NOMO-1 treated with dmso at 0.1 percent for 144 hours (cell line): ENCODE results near the gene KRTAP5-11.
"Not testable (repeated sequence)": the region's sequence is repeated elsewhere in the genome, so short reads cannot be mapped to it uniquely, and the experiment has no call there.

Experiments
- DNase-seq: peaks from one replicate; lab custom pipeline; 2025; ENCODE audit not compliant: unreplicated experiment; lab: John Stamatoyannopoulos, UW

The KRTAP5-11 gene

GRCh38 chr11:71581826-71582225 is 849 bp downstream of the KRTAP5-11 start:
- DNase-seq = no peak

DNA sequence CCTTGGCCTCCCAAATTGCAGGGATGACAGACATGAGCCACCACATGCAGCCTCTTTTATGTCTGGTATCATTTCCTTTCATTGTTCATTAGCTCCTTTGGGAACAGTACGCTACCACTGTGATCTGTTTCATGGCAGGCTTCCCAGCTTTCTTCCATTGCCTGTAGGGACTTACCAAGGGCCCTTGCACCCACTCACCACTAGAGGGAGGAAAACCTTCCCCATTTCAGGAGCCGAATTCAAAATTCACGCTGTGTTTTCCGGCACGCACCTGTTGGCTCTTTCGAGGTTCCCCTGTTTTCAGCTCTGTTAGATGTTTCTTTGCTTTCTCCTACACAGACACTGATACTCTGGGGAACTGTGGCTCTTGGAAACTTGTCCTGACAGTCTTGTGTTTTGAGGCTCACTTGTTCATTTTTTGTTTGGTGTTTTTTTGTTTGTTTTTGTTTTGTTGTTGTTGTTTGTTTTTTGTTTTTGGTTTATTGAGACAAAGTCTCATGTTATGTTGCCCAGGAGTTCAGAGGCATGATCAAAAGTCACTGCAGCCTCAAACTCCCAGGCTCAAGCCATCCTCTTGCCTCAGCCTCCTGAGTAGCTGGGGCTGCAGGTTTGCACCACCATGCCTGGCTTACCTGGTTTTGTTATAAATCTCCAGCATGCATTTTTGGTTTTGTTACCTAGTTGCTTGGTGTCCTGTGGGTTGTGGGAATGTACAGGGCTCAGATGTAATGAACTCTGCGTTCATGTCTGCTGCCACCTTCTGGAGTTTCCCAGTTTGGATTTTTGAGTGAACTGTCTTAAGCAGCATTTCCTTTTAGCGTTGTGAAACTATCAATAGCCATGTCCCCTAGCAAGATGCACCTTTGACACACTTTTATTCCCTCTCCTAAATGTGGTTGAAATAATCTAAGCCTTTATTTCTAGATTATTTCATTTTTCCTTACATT is 2.3 kb downstream of the KRTAP5-11 start:
- no peak for DNase-seq

GRCh38 chr11:71579513-71579912 is 3.2 kb downstream of the KRTAP5-11 start:
- not testable (repeated sequence) for DNase-seq

DNA sequence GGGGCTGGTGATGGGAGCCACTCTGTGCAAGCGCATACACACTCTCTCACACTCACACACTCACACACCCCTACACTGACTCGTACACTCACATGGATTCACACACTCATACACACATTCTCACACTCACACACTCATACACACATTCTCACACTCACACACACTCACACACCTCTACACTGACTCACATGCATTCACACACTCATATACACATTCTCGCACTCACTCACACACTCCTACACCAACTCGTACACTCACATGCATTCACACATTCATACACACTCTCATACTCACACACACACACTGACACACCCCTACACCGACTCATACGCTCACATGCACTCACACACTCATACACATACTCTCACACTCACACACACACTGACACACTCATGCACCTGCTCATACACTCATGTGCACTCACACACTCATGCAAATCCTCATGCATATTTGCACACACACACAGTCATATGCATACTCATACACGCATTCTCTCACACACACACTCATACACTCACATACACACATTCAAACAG is 5.1 kb downstream of the KRTAP5-11 start:
- DNase-seq = no peak

GRCh38 chr11:71576688-71577465 is 5.8 kb downstream of the KRTAP5-11 start:
- not testable (repeated sequence) for DNase-seq

- no peak for DNase-seq
These were observed 6.8 kb downstream of the KRTAP5-11 start for GRCh38 chr11:71575723-71576424.

DNA sequence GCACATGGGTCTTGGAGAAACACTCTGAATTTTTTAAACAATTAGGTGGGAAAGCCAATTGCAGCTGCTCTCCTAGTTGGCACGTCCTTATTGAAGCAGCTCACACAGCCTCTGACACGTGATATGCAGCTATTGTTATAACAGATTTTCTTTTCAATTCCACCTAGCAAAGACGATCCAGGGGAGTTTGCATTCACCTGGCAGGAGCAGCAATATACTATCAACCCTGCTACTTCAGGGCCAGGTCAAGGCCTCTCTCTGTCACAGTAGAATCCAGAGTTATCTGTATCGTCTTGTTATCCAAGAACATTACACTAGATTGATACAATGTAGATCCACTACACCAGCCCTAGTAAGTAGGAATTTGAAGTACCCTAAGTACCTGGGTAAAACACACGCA is 8.3 kb downstream of the KRTAP5-11 start:
- DNase-seq = no peak

DNA sequence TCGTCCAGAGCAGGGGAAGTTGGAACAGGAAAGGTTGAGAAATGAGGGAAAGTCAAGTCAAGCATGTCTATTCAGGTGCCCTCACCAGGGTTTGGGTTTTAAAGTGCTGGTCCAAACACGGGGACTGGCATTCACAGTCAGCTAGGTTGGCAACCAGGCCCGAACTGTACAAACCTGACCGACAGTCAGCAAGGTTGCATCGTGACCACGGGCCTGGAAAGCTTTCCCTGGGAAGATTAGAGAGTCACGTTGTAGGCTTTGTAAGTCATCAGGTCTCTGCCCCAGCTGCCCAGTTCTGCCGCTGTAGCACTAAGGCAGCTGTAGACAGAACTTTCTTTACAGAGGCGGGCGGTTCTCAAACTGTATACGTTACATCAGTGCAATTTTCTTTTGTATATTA is 9.9 kb downstream of the KRTAP5-11 start:
- DNase-seq = no peak

- not testable (repeated sequence) for DNase-seq
These were observed 11.4 kb downstream of the KRTAP5-11 start for GRCh38 chr11:71571101-71571850.

GRCh38 chr11:71568704-71569349 is 13.8 kb downstream of the KRTAP5-11 start:
- DNase-seq = no peak

GRCh38 chr11:71567633-71568032 is 15.0 kb downstream of the KRTAP5-11 start:
- not testable (repeated sequence) for DNase-seq

GRCh38 chr11:71566626-71567599 is 15.8 kb downstream of the KRTAP5-11 start:
- DNase-seq = not testable (repeated sequence)

GRCh38 chr11:71566081-71566620 is 16.5 kb downstream of the KRTAP5-11 start:
- no peak for DNase-seq

GRCh38 chr11:71565263-71565662 is 17.4 kb downstream of the KRTAP5-11 start, which contains the start of gene KRTAP5-10:
Gene KRTAP5-10 (plus strand): TSS chr11:71565563. CDS start chr11:71565588, 25 bp downstream.
- DNase-seq = no peak

DNA sequence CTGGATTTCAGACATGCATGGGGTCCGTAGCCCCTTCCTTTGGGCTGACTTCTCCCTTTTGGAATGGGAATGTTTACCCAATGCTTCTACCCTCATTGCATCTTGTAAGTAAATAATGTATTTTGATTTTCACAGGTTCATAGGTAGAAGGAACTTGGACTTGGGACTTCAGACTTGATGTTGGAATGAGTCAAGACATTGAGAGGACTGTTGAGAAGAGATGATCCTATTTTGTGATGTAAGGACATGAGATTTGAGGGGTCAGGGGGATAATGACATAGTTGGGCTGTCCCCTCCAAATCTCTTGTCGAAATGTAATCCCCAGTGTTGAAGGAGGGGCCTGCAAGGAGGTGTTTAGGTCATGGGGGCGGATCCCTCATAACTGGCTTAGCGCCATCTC is 18.2 kb downstream of the KRTAP5-11 start:
- no peak for DNase-seq

DNA sequence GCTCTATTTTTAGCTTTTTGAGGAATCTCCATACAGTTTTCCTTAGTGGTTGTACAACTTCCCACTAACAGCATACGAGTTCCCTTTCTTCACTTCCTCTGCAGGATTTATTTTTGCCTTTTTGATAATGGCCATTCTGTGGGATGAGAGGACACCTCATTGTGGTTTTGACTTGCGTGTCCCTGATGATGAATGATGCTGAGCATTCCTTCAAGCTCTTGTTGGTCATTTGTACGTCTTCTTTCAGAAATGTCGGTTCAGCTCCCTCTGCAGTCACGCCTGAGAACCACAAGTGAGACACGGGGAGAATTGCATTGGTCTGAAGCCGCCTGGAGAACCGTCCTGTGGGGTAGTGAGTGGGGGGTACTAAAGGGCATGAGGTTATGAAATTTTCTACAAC is 19.3 kb downstream of the KRTAP5-11 start:
- no peak for DNase-seq

DNA sequence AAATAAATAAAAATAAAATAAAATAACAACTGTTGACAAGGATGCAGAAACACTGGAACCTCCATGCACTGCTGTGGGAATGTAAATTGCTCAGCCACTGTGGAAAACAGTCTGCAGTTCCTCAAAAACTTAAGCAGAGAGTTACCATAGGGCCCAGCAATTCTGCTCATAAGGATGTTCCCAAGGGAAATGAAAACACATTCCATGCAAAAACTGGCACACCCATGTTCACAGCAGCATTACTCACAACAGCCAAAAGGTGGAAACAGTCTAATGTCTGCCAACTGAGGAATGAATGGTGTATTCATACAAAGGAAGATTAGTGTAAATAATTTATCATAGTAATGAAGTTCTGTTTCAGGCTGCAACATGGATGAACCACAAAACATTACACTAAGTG is 20.6 kb downstream of the KRTAP5-11 start:
- DNase-seq = no peak

DNA sequence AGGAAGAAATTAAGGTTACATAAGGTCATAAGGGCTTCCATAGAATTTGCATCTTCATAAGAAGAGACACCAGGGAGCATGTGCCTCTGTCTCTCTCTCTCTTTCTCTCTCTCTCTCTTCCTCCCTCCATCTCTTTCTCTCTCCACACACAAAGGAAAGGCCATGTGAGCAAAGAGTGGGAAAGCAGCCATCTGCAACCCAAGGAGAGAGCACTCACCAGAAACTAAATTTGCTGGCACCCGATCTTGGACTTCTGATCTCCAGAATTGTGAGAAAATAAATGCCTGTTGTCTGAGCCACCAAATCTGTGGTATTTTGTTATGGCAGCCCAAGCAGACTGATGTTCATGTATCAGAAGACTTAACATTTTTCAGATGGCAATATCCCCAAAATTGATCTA is 23.7 kb downstream of the KRTAP5-11 start:
- no peak for DNase-seq
